Measurements from ENCODE around the gene C3orf49. TPM values are rescaled to one million over a fixed set of nuclear protein-coding genes. Genes with fewer than 3 reads are reported as not detected.

Gene C3orf49
- total RNA-seq, 1 experiment from 2014 or later, result not detected

GRCh38 chr3:63860776-63861175 is 41.7 kb downstream of the C3orf49 start:
- H3K36me3 ChIP-seq (ENCODE audit: low read depth, low read length), result no peaks in the 10 kb centered on the region
- H3F3A ChIP-seq (ENCODE audit: low read length, unreplicated experiment), result no peaks in the 10 kb centered on the region
- no peak overlapping the region for H3K4me3 ChIP-seq (ENCODE audit: low read length)
- no peak overlapping the region for H3K4me2 ChIP-seq (ENCODE audit: low read length)
- no peaks in the 10 kb centered on the region for H4K20me1 ChIP-seq (ENCODE audit: low read length)
- BruUV-seq (replicated peaks), result no TSS peak
- H3K9me2 ChIP-seq (replicated peaks; ENCODE audit: low read length), result no peaks in the 10 kb centered on the region
- intact Hi-C loops (cut with micrococcal nuclease), result loop anchor here (5.0 kb wide), 2 partner anchors 52 to 132 kb away; partner anchors contain the start of gene SCAANT1
- ATAC-seq (no peak), DNase-seq (no peak)
- ChIA-PET POLR2A (ENCODE audit: unreplicated experiment) (no interaction called here), CTCF (no interaction called here)
- H2AFZ ChIP-seq (ENCODE audit: low read length), result no peak overlapping the region
- no peaks in the 10 kb centered on the region for H3K9me3 ChIP-seq (ENCODE audit: low read length)
- 0 out of 2 replicates have a peak, but pooled peaks cover 5% of the 10 kb centered on the region for H3K4me1 ChIP-seq (ENCODE audit: insufficient read depth, low read length)
- TF ChIP-seq CTCF (conservative IDR thresholded peaks at IDR 0.05; ENCODE audit: low read depth, low read length), result no peak
- no peak for TF ChIP-seq EZH2 (IDR thresholded peaks at IDR 0.05; ENCODE audit: low read length, unreplicated experiment)
- TF ChIP-seq EZH2phosphoT487 (IDR thresholded peaks at IDR 0.05; ENCODE audit: borderline replicate concordance, low read length), result no peak
- H3K27ac ChIP-seq (ENCODE audit: low read length), result no peak overlapping the region
- no peak overlapping the region for H3K9ac ChIP-seq (ENCODE audit: low read length)
- H3K27me3 ChIP-seq (ENCODE audit: low read length), result no peaks in the 10 kb centered on the region
- H3K79me2 ChIP-seq (ENCODE audit: low read length), result peaks cover 66% of the 10 kb centered on the region

GRCh38 chr3:63861306-63861705 is 42.2 kb downstream of the C3orf49 start:
- Histone ChIP-seq H3K9me3 (ENCODE audit: low read length) (no peaks in the 10 kb centered on the region), H3K9ac (ENCODE audit: low read length) (no peak overlapping the region), H2AFZ (ENCODE audit: low read length) (no peak overlapping the region), H3K4me2 (ENCODE audit: low read length) (no peak overlapping the region), H3K27me3 (ENCODE audit: low read length) (no peaks in the 10 kb centered on the region), H3K4me1 (ENCODE audit: insufficient read depth, low read length) (0 out of 2 replicates have a peak, but pooled peaks cover 5% of the 10 kb centered on the region), H4K20me1 (ENCODE audit: low read length) (no peaks in the 10 kb centered on the region), H3K79me2 (ENCODE audit: low read length) (peaks cover 71% of the 10 kb centered on the region), H3K9me2 (replicated peaks; ENCODE audit: low read length) (no peaks in the 10 kb centered on the region), H3F3A (ENCODE audit: low read length, unreplicated experiment) (no peaks in the 10 kb centered on the region), H3K4me3 (ENCODE audit: low read length) (no peak overlapping the region), H3K27ac (ENCODE audit: low read length) (no peak overlapping the region), H3K36me3 (ENCODE audit: low read depth, low read length) (no peaks in the 10 kb centered on the region)
- CTCF ChIA-PET, result no interaction called here
- no peak for TF ChIP-seq CTCF (conservative IDR thresholded peaks at IDR 0.05; ENCODE audit: low read depth, low read length)
- no TSS peak for BruUV-seq (replicated peaks)
- ATAC-seq, result no peak
- DNase-seq, result no peak
- POLR2A ChIA-PET (ENCODE audit: unreplicated experiment), result no interaction called here
- intact Hi-C loops (cut with micrococcal nuclease), result loop anchor here (5.0 kb wide), 2 partner anchors 51 to 131 kb away; partner anchors contain the start of gene SCAANT1

- DNase-seq, result no peak
- H4K20me1 ChIP-seq (ENCODE audit: low read length), result no peaks in the 10 kb centered on the region
- TF ChIP-seq EZH2 (IDR thresholded peaks at IDR 0.05; ENCODE audit: low read length, unreplicated experiment) (no peak), EZH2phosphoT487 (IDR thresholded peaks at IDR 0.05; ENCODE audit: borderline replicate concordance, low read length) (no peak), CTCF (conservative IDR thresholded peaks at IDR 0.05; ENCODE audit: low read depth, low read length) (no peak)
- H3K36me3 ChIP-seq (ENCODE audit: low read depth, low read length), result no peaks in the 10 kb centered on the region
- H3K9ac ChIP-seq (ENCODE audit: low read length), result peak overlapping the region; percentile 97
- H2AFZ ChIP-seq (ENCODE audit: low read length), result peak overlapping the region; percentile 59
- no TSS peak for BruUV-seq (replicated peaks)
- ATAC-seq, result peak; percentile 38
- no peaks in the 10 kb centered on the region for H3K9me2 ChIP-seq (replicated peaks; ENCODE audit: low read length)
- no peaks in the 10 kb centered on the region for H3F3A ChIP-seq (ENCODE audit: low read length, unreplicated experiment)
- H3K4me2 ChIP-seq (ENCODE audit: low read length), result peak overlapping the region; percentile 85
- ChIA-PET CTCF (no interaction called here), POLR2A (ENCODE audit: unreplicated experiment) (no interaction called here)
- H3K4me3 ChIP-seq (ENCODE audit: low read length), result peak overlapping the region; percentile 75
- intact Hi-C loops (cut with micrococcal nuclease), result loop anchor here (5.0 kb wide), 2 partner anchors 50 to 130 kb away; partner anchors contain the start of gene SCAANT1
- no peaks in the 10 kb centered on the region for H3K27me3 ChIP-seq (ENCODE audit: low read length)
- peaks cover 67% of the 10 kb centered on the region for H3K79me2 ChIP-seq (ENCODE audit: low read length)
- H3K9me3 ChIP-seq (ENCODE audit: low read length), result no peaks in the 10 kb centered on the region
- 0 out of 2 replicates have a peak, but pooled peaks cover 5% of the 10 kb centered on the region for H3K4me1 ChIP-seq (ENCODE audit: insufficient read depth, low read length)
- H3K27ac ChIP-seq (ENCODE audit: low read length), result 0 out of 2 replicates have a peak overlapping the region, but pooled peaks have one; percentile 56
Observed at GRCh38 chr3:63862804-63863149, 43.7 kb downstream of the C3orf49 start.

All from PC-3 (cell line).